HL-60 (cell line): Measurements from ENCODE around the gene SDCBP2.

Source experiments
- DNase-seq, 2 experiments: peaks; one replicate each; pipeline ENCODE4 v3.0.0-alpha.2; 2010 to 2020; ENCODE audit warnings: low read depth in 1 of 2, low spot score in 1 of 2
- H3K27ac ChIP-seq: fragments of 250-450 bp; sonication (Bioruptor Pico); replicated peaks from 2 replicates; pipeline ENCODE4 v1.5.1; 2020; ENCODE audit warnings: mild to moderate bottlenecking, moderate library complexity
- H3K27me3 ChIP-seq: fragments of 250-450 bp; sonication (Bioruptor Pico); 2 replicates; pipeline ENCODE4 v1.5.1; 2021; ENCODE audit warnings: mild to moderate bottlenecking, moderate library complexity; ENCODE audit not compliant: insufficient read depth, poor library complexity, severe bottlenecking
- H3K4me3 ChIP-seq: replicated peaks from 2 replicates; pipeline ENCODE4 v1.5.1; 2011; ENCODE audit warnings: mild to moderate bottlenecking, control low read depth, low read length; ENCODE audit not compliant: insufficient read depth
- GABPA ChIP-seq: IDR thresholded peaks from 2 replicates; pipeline ENCODE4 v1.6.1; 2012; ENCODE audit warnings: low read depth
- POLR2AphosphoS5 ChIP-seq: IDR thresholded peaks from 2 replicates; pipeline ENCODE4 v1.6.1; 2012; ENCODE audit warnings: low read depth
- SPI1 ChIP-seq: IDR thresholded peaks from 2 replicates; pipeline ENCODE4 v1.6.1; 2012; ENCODE audit warnings: low read depth, mild to moderate bottlenecking, borderline replicate concordance
- TF ChIP-seq, protein P1 (sequence below): IDR thresholded peaks from 2 replicates; pipeline ENCODE4 v1.6.1; 2012; ENCODE audit warnings: low read depth; ENCODE audit not compliant: insufficient replicate concordance
- TF ChIP-seq, protein P2 (sequence below): IDR thresholded peaks from one replicate; pipeline ENCODE4 v1.5.1; 2011; ENCODE audit warnings: low read length, control low read depth, inconsistent platforms; ENCODE audit not compliant: insufficient read depth

The SDCBP2 gene

DNA sequence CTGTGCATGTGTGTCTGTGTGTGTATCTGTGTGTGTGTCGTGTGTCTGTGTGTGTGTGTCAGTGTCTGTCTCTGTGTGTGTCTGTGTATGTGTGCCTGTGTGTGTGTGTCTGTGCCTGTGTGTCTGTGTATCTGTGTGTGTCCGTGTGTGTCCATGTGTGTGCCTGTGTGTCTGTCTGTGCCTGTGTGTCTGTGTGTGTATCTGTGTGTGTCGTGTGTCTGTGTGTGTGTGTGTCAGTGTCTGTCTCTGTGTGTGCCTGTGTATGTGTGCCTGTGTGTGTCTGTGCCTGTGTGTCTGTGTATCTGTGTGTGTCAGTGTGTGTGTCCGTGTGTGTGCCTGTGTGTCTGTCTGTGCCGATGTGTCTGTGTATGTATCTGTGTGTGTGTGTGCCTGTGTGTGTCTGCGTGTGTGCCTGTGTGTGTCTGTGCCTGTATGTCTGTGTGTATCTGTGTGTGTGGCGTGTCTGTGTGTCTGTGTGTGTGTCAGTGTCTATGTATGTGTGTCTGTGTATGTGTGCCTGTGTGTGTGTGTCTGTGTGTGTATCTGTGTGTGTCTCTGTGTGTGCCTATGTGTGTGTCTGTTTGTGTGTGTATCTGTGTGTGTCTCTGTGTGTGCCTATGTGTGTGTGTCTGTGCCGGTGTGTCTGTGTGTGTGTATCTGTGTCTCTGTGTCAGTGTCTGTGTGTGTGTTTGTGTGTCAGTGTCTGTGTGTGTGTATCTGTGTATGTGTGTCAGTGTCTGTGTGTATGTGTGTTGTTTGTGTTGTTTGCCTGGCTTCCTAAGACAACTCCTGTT lies 51.2 kb downstream of the SDCBP2 start:
- DNase-seq = no peak
- TF ChIP-seq SPI1 (no peak), GABPA (no peak), POLR2AphosphoS5 (no peak)
- TF ChIP-seq, protein P1, sequence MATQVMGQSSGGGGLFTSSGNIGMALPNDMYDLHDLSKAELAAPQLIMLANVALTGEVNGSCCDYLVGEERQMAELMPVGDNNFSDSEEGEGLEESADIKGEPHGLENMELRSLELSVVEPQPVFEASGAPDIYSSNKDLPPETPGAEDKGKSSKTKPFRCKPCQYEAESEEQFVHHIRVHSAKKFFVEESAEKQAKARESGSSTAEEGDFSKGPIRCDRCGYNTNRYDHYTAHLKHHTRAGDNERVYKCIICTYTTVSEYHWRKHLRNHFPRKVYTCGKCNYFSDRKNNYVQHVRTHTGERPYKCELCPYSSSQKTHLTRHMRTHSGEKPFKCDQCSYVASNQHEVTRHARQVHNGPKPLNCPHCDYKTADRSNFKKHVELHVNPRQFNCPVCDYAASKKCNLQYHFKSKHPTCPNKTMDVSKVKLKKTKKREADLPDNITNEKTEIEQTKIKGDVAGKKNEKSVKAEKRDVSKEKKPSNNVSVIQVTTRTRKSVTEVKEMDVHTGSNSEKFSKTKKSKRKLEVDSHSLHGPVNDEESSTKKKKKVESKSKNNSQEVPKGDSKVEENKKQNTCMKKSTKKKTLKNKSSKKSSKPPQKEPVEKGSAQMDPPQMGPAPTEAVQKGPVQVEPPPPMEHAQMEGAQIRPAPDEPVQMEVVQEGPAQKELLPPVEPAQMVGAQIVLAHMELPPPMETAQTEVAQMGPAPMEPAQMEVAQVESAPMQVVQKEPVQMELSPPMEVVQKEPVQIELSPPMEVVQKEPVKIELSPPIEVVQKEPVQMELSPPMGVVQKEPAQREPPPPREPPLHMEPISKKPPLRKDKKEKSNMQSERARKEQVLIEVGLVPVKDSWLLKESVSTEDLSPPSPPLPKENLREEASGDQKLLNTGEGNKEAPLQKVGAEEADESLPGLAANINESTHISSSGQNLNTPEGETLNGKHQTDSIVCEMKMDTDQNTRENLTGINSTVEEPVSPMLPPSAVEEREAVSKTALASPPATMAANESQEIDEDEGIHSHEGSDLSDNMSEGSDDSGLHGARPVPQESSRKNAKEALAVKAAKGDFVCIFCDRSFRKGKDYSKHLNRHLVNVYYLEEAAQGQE = no peak
- TF ChIP-seq, protein P2, sequence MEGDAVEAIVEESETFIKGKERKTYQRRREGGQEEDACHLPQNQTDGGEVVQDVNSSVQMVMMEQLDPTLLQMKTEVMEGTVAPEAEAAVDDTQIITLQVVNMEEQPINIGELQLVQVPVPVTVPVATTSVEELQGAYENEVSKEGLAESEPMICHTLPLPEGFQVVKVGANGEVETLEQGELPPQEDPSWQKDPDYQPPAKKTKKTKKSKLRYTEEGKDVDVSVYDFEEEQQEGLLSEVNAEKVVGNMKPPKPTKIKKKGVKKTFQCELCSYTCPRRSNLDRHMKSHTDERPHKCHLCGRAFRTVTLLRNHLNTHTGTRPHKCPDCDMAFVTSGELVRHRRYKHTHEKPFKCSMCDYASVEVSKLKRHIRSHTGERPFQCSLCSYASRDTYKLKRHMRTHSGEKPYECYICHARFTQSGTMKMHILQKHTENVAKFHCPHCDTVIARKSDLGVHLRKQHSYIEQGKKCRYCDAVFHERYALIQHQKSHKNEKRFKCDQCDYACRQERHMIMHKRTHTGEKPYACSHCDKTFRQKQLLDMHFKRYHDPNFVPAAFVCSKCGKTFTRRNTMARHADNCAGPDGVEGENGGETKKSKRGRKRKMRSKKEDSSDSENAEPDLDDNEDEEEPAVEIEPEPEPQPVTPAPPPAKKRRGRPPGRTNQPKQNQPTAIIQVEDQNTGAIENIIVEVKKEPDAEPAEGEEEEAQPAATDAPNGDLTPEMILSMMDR = no peak
- Histone ChIP-seq H3K4me3 (no peak overlapping the region), H3K27me3 (no peaks in the 10 kb centered on the region), H3K27ac (no peak overlapping the region)

DNA sequence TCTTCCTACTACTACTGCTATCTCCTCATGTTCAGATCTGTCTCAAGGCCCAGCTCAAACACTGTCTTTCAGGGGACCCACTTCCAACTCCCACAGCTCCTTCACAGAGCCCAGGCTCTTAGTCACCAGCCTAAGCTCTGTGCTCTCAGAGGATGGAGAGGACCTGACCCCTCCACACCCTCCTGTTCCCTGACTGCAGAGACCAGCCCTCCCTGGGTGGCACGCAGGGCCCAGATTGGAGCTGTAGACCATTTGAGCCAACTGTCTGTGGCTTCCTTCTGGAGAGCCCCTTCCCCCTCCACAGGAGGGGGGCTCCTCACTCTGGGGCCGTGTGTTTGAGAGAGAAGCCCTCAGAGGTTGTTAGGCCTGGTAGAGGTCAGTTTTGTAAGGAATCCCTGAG lies 53.0 kb downstream of the SDCBP2 start:
- DNase-seq = no peak
- TF ChIP-seq, protein P2 = no peak
- no peak overlapping the region for H3K27ac ChIP-seq
- no peaks in the 10 kb centered on the region for H3K27me3 ChIP-seq
- H3K4me3 ChIP-seq = no peak overlapping the region

DNA sequence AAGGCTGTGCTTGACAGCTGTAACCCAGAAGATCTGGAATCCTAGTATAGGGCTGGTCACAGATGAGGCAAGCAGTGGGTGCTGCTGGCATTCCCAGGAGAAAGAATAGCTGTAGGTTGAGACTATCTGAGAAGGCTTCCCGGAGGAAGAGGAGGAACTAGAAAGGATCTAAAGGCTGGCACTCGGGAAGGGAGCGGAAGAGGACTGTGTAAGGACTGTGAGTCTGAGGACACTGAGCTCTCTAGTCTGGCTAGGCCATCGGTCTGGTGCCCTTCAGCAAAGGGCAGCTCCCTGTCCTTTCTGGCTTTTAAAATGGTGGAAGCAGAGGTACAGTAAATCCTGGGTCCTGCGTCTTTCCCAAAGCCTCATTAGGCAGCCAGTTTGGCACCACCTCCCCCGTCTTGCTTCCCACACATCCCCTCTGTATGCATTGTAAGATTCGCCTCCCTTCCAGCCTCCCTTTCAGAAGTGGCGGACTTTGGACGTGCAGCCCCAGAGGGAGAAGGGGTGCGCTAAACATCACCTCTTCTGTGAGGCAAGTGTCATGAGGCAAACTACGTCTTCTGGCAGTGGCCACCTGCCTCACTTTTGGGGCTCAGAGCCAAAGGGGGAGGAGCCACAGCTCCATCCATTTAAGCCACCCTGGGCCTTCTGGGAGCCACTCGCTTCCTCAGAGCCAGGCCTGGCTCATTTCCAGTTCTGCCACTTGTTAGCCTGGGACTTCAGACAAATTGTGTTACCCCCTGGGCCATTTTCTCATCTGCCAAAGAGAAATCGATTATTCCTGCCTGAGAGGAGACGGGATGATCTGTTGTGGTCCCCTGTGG lies 54.2 kb downstream of the SDCBP2 start:
- no peak for DNase-seq
- Histone ChIP-seq H3K27me3 (no peaks in the 10 kb centered on the region), H3K27ac (no peak overlapping the region), H3K4me3 (no peak overlapping the region)
- TF ChIP-seq, protein P1 = no peak
- TF ChIP-seq GABPA (no peak), SPI1 (no peak), POLR2AphosphoS5 (no peak)
- TF ChIP-seq, protein P2 = no peak
